PC-3 (cell line): Measurements from ENCODE around the gene TMEM138. TPM values are rescaled to one million over a fixed set of nuclear protein-coding genes. Genes with fewer than 3 reads are reported as not detected.

ENCODE experiments used
- ATAC-seq: fragments of 200-7000 bp; cut with Tn5 transposase; 2 replicates; pipeline ENCODE4 v1.9.1; 2020; ENCODE audit warnings: mild to moderate bottlenecking, moderate library complexity
- BruUV-seq: library from RNA; stranded (reverse); fragments of 400-500 nt; replicated peaks from 2 replicates; lab custom pipeline; 2021; lab: Mats Ljungman, UMichigan
- CTCF ChIA-PET: fragments of 300-600 bp; sonication (Branson Sonifier 250); formaldehyde crosslinking; loops from one replicate; lab custom pipeline; 2022; ENCODE audit warnings: antibody characterized with exemption; lab: Charles Lee
- POLR2A ChIA-PET: fragments of 300-600 bp; sonication (Branson Sonifier 250); formaldehyde crosslinking; loops from one replicate; lab custom pipeline; 2022; ENCODE audit warnings: antibody characterized with exemption; ENCODE audit not compliant: unreplicated experiment; lab: Charles Lee
- DNase-seq: peaks from one replicate; pipeline ENCODE4 v3.0.0-alpha.2; 2015
- H2AFZ ChIP-seq: fragments of 300-600 bp; sonication (generic); 2 replicates; pipeline ENCODE4 v1.6.0; 2016; ENCODE audit warnings: antibody characterized with exemption, low read length
- H3F3A ChIP-seq: fragments of 300-600 bp; sonication (generic); one replicate; pipeline ENCODE4 v1.6.0; 2017; ENCODE audit warnings: antibody characterized with exemption, low read length, control low read depth, mild to moderate bottlenecking; ENCODE audit not compliant: unreplicated experiment
- H3K27ac ChIP-seq: fragments of 300-600 bp; sonication (generic); 2 replicates; pipeline ENCODE4 v1.5.1; 2016; ENCODE audit warnings: mild to moderate bottlenecking, low read length
- H3K27me3 ChIP-seq: fragments of 300-600 bp; sonication (generic); 2 replicates; pipeline ENCODE4 v1.6.1; 2016; ENCODE audit warnings: low read length, mixed read lengths
- H3K36me3 ChIP-seq: fragments of 300-600 bp; sonication (generic); 2 replicates; pipeline ENCODE4 v1.6.1; 2016; ENCODE audit warnings: low read depth, mixed run types, low read length, mixed read lengths
- H3K4me1 ChIP-seq: fragments of 300-600 bp; sonication (generic); 2 replicates; pipeline ENCODE4 v1.5.1; 2016; ENCODE audit warnings: low read length; ENCODE audit not compliant: insufficient read depth
- H3K4me2 ChIP-seq: fragments of 300-600 bp; sonication (generic); 2 replicates; pipeline ENCODE4 v1.6.0; 2016; ENCODE audit warnings: low read length
- H3K4me3 ChIP-seq: fragments of 300-600 bp; sonication (generic); 2 replicates; pipeline ENCODE4 v1.5.1; 2016; ENCODE audit warnings: mild to moderate bottlenecking, low read length, mixed read lengths
- H3K79me2 ChIP-seq: fragments of 300-600 bp; sonication (generic); 2 replicates; pipeline ENCODE4 v1.6.1; 2017; ENCODE audit warnings: low read length, mixed read lengths
- H3K9ac ChIP-seq: fragments of 300-600 bp; sonication (generic); 2 replicates; pipeline ENCODE4 v1.6.0; 2016; ENCODE audit warnings: mild to moderate bottlenecking, low read length
- H3K9me2 ChIP-seq: fragments of 300-600 bp; sonication (generic); replicated peaks from 2 replicates; pipeline ENCODE4 v1.6.1; 2016; ENCODE audit warnings: mixed run types, low read length, mixed read lengths
- H3K9me3 ChIP-seq: fragments of 300-600 bp; sonication (generic); 2 replicates; pipeline ENCODE4 v1.6.1; 2016; ENCODE audit warnings: low read length, mixed read lengths
- H4K20me1 ChIP-seq: fragments of 300-600 bp; sonication (generic); 2 replicates; pipeline ENCODE4 v1.6.1; 2016; ENCODE audit warnings: low read length, mixed read lengths
- EZH2 ChIP-seq: fragments of 300-600 bp; sonication (generic); IDR thresholded peaks from one replicate; pipeline ENCODE4 v1.6.1; 2017; ENCODE audit warnings: antibody characterized with exemption, mild to moderate bottlenecking, low read length; ENCODE audit not compliant: unreplicated experiment
- EZH2phosphoT487 ChIP-seq: fragments of 300-600 bp; sonication (generic); IDR thresholded peaks from 2 replicates; pipeline ENCODE4 v1.6.1; 2018; ENCODE audit warnings: mild to moderate bottlenecking, antibody characterized with exemption, low read length, borderline replicate concordance
- intact Hi-C: fragments of 100-400 bp; cut with micrococcal nuclease; formaldehyde crosslinking; loops from 2 replicates; pipeline ENCODE4 v1.9.0; 2023
- total RNA-seq: library from RNA; depleted of rRNA; stranded (reverse); fragments of >200 nt; gene quantifications from 2 replicates; pipeline ENCODE4 v1.2.3, GENCODE V29; 2014
- TF ChIP-seq, protein P1 (sequence below): fragments of 300-600 bp; sonication (generic); conservative IDR thresholded peaks from 2 replicates; pipeline ENCODE4 v1.5.1; 2017; ENCODE audit warnings: antibody characterized with exemption, low read depth, mild to moderate bottlenecking, low read length

The TMEM138 gene
- total RNA-seq, 1 experiment from 2014 or later = 40.7 TPM

DNA sequence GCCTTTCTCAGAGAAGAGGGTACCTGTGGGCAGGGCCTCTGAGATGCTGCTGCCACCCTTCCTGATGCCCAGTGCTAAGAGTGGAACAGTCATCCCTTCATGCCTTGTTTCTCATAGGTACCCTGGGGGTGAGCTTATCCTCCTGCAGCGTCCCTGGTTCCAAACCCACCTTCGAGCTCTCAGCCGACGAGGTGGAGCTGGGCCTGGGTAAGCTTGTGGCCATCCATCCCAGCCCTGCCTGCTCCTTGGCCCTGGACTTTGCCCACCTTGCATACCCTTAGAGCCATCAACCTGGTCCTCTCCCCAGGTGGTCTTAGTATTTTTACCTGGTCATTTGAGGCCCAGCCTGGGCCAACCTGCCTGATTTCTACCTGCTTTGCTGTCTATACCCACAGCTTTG, 20.5 kb upstream of the TMEM138 start:
- Histone ChIP-seq H3K27ac (no peak overlapping the region), H4K20me1 (no peaks in the 10 kb centered on the region), H3K4me3 (no peak overlapping the region), H3K9me3 (no peaks in the 10 kb centered on the region), H3F3A (no peaks in the 10 kb centered on the region), H2AFZ (no peak overlapping the region), H3K9ac (no peak overlapping the region), H3K79me2 (no peaks in the 10 kb centered on the region), H3K36me3 (peaks cover 3% of the 10 kb centered on the region; the same call in 1 of the 2 replicates), H3K9me2 (no peaks in the 10 kb centered on the region), H3K4me2 (no peak overlapping the region), H3K27me3 (no peaks in the 10 kb centered on the region), H3K4me1 (no peaks in the 10 kb centered on the region)
- CTCF ChIA-PET = no interaction called here
- POLR2A ChIA-PET = no interaction called here
- BruUV-seq = no TSS peak
- TF ChIP-seq EZH2 (no peak), EZH2phosphoT487 (no peak)
- TF ChIP-seq, protein P1, sequence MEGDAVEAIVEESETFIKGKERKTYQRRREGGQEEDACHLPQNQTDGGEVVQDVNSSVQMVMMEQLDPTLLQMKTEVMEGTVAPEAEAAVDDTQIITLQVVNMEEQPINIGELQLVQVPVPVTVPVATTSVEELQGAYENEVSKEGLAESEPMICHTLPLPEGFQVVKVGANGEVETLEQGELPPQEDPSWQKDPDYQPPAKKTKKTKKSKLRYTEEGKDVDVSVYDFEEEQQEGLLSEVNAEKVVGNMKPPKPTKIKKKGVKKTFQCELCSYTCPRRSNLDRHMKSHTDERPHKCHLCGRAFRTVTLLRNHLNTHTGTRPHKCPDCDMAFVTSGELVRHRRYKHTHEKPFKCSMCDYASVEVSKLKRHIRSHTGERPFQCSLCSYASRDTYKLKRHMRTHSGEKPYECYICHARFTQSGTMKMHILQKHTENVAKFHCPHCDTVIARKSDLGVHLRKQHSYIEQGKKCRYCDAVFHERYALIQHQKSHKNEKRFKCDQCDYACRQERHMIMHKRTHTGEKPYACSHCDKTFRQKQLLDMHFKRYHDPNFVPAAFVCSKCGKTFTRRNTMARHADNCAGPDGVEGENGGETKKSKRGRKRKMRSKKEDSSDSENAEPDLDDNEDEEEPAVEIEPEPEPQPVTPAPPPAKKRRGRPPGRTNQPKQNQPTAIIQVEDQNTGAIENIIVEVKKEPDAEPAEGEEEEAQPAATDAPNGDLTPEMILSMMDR = no peak
- intact Hi-C loops = no loop called here
- ATAC-seq (no peak), DNase-seq (no peak)

DNA sequence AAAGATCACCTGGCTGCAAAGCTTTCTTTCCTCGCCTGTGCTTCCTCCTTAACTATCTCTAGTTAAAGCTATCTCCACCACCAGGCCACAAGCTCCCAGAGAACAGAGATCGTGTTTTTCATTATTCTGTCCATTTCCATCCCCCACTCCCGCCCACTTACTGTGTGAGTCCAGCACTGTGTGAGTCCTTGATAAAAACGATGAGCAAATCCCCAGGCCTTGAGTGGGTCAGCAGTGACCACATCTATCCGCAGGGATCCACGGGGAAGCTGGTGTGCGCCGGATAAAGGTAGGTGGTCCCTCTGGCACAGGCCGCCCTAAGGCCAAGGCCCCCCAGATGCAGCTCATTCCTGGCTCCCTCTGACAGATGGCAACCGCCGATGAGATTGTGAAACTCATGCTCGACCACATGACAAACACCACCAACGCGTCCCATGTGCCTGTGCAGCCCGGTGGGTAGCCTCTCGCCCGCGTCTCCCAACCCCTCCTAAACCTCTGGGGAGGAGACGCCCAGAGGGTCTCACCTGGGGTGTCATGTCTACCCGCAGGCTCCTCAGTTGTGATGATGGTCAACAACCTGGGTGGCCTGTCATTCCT, 19.9 kb upstream of the TMEM138 start:
- DNase-seq = no peak
- Histone ChIP-seq H3K4me3 (no peak overlapping the region), H3K36me3 (peaks cover 3% of the 10 kb centered on the region; the same call in 1 of the 2 replicates), H3K4me1 (no peaks in the 10 kb centered on the region), H3F3A (no peaks in the 10 kb centered on the region), H2AFZ (no peak overlapping the region), H4K20me1 (no peaks in the 10 kb centered on the region), H3K79me2 (no peaks in the 10 kb centered on the region), H3K27me3 (no peaks in the 10 kb centered on the region), H3K4me2 (no peak overlapping the region), H3K9me2 (no peaks in the 10 kb centered on the region), H3K9me3 (no peaks in the 10 kb centered on the region), H3K9ac (no peak overlapping the region), H3K27ac (no peak overlapping the region)
- TF ChIP-seq, protein P1 = no peak
- TF ChIP-seq EZH2phosphoT487 = no peak
- no peak for ATAC-seq
- no TSS peak for BruUV-seq
- CTCF ChIA-PET = no interaction called here
- POLR2A ChIA-PET = no interaction called here
- intact Hi-C loops = no loop called here
